SK-N-SH (cell line): ENCODE data around the gene PLA2G2D. TPM values are rescaled to one million over a fixed set of nuclear protein-coding genes. Genes with fewer than 3 reads are reported as not detected.
A peak's percentile ranks its signal among the peaks of the same experiment; 100 is the strongest.

Experiments used
- CTCF ChIA-PET: fragments of 300-600, 350-600 bp; formaldehyde crosslinking; extraction: SDS; loops from one replicate; lab custom pipeline; 2021; lab: Yijun Ruan, JAX
- POLR2A ChIA-PET: fragments of 350-600 bp; sonication (Branson Sonifier 250); formaldehyde crosslinking; extraction: SDS; loops from one replicate; lab custom pipeline; 2020; ENCODE audit warnings: antibody characterized with exemption, inconsistent platforms; lab: Yijun Ruan, JAX
- DNase-seq: peaks from one replicate; pipeline ENCODE4 v3.0.0; 2012
- H2AFZ ChIP-seq: fragments of 200-600 bp; sonication (generic); 2 replicates; pipeline ENCODE4 v1.8.1; 2016; ENCODE audit warnings: antibody characterized with exemption, mild to moderate bottlenecking, low read depth
- H3F3A ChIP-seq: fragments of 200-600 bp; sonication (generic); replicated peaks from 2 replicates; pipeline ENCODE3; 2016; ENCODE audit warnings: antibody characterized with exemption, mild to moderate bottlenecking; ENCODE audit not compliant: insufficient read depth
- H3K27ac ChIP-seq, 2 experiments: fragments of 200-500 bp in 1 of 2; fragments of 200-600 bp in 1 of 2; sonication (Bioruptor generic) in 1 of 2; sonication (generic), shearing (Covaris generic) in 1 of 2; 2 replicates each; pipeline versions ENCODE4 v1.5.1 to v1.6.1; 2014 to 2016; ENCODE audit warnings: low read depth in 2 of 2, inconsistent platforms in 1 of 2, low read length in 1 of 2, mild to moderate bottlenecking in 1 of 2, mixed read lengths in 1 of 2
- H3K27me3 ChIP-seq: fragments of 200-600 bp; sonication (generic), shearing (Covaris generic); 2 replicates; pipeline ENCODE4 v1.6.1; 2016; ENCODE audit warnings: mixed run types; ENCODE audit not compliant: insufficient read depth
- H3K36me3 ChIP-seq, 2 experiments: fragments of 200-500 bp in 1 of 2; fragments of 200-600 bp in 1 of 2; sonication (Bioruptor generic) in 1 of 2; sonication (generic) in 1 of 2; replicated peaks in 1 of 2; 2 replicates each; pipeline versions ENCODE3 to v1.5.1; 2014 to 2016; ENCODE audit warnings: low read length in 1 of 2, mild to moderate bottlenecking in 1 of 2; ENCODE audit not compliant: insufficient read depth in 2 of 2, control insufficient read depth in 1 of 2
- H3K4me1 ChIP-seq, 2 experiments: fragments of 200-500 bp in 1 of 2; fragments of 200-600 bp in 1 of 2; sonication (Bioruptor generic) in 1 of 2; sonication (generic), shearing (Covaris generic) in 1 of 2; 2 replicates each; pipeline versions ENCODE4 v1.5.1 to v1.6.1; 2014 to 2016; ENCODE audit warnings: low read depth in 1 of 2, low read length in 1 of 2, mixed run types in 1 of 2; ENCODE audit not compliant: insufficient read depth in 2 of 2, control insufficient read depth in 1 of 2
- H3K4me2 ChIP-seq: fragments of 200-600 bp; sonication (generic), shearing (Covaris generic); 2 replicates; pipeline ENCODE4 v1.6.1; 2017; ENCODE audit warnings: mixed run types
- H3K4me3 ChIP-seq, 2 experiments: fragments of 200-500 bp in 1 of 2; fragments of 200-600 bp in 1 of 2; sonication (Bioruptor generic) in 1 of 2; sonication (generic), shearing (Covaris generic) in 1 of 2; 2 replicates each; pipeline versions ENCODE4 v1.5.1 to v1.8.1; 2014 to 2016; ENCODE audit warnings: low read depth in 2 of 2, inconsistent platforms in 1 of 2, low read length in 1 of 2, mild to moderate bottlenecking in 1 of 2, mixed read lengths in 1 of 2, moderate library complexity in 1 of 2
- H3K79me2 ChIP-seq: fragments of 200-600 bp; sonication (generic); 2 replicates; pipeline ENCODE4 v1.8.1; 2017; ENCODE audit warnings: mild to moderate bottlenecking; ENCODE audit not compliant: insufficient read depth
- H3K9ac ChIP-seq: fragments of 200-600 bp; sonication (generic); 2 replicates; pipeline ENCODE4 v1.6.1; 2017; ENCODE audit warnings: mixed run types
- H3K9me2 ChIP-seq: fragments of 200-600 bp; sonication (generic); 2 replicates; pipeline ENCODE4 v1.6.1; 2017; ENCODE audit warnings: mixed run types
- H3K9me3 ChIP-seq: fragments of 200-600 bp; sonication (generic); 2 replicates; pipeline ENCODE4 v1.6.1; 2017; ENCODE audit warnings: mixed run types, mild to moderate bottlenecking, moderate library complexity
- H4K20me1 ChIP-seq: fragments of 200-600 bp; sonication (generic); 2 replicates; pipeline ENCODE4 v1.6.1; 2017; ENCODE audit warnings: mild to moderate bottlenecking, mixed run types; ENCODE audit not compliant: insufficient read depth
- EZH2phosphoT487 ChIP-seq: fragments of 200-600 bp; sonication (generic); IDR thresholded peaks from 2 replicates; pipeline ENCODE4 v1.6.1; 2017; ENCODE audit warnings: low read depth, mixed run types, mild to moderate bottlenecking, antibody characterized with exemption, moderate library complexity, borderline replicate concordance
- FOSL2 ChIP-seq: IDR thresholded peaks from 2 replicates; pipeline ENCODE4 v1.4.0; 2012; ENCODE audit warnings: low read depth, mild to moderate bottlenecking, moderate library complexity, borderline replicate concordance
- FOXM1 ChIP-seq: IDR thresholded peaks from 2 replicates; pipeline ENCODE4 v1.4.0; 2012; ENCODE audit warnings: low read depth, mild to moderate bottlenecking
- GABPA ChIP-seq: IDR thresholded peaks from 2 replicates; pipeline ENCODE4 v1.4.0; 2012; ENCODE audit warnings: low read depth, mild to moderate bottlenecking
- GATA2 ChIP-seq: sonication (generic); formaldehyde crosslinking; IDR thresholded peaks from 2 replicates; pipeline ENCODE4 v1.5.0; 2020; ENCODE audit warnings: mild to moderate bottlenecking, missing genetic modification reagents
- NRF1 ChIP-seq: IDR thresholded peaks from 2 replicates; pipeline ENCODE4 v1.6.1; 2012; ENCODE audit warnings: low read depth, mild to moderate bottlenecking, low read length
- POLR2AphosphoS5 ChIP-seq: IDR thresholded peaks from 2 replicates; pipeline ENCODE4 v1.6.1; 2012; ENCODE audit warnings: low read depth, low read length
- RAD21 ChIP-seq: IDR thresholded peaks from 2 replicates; pipeline ENCODE4 v1.6.1; 2012; ENCODE audit warnings: mild to moderate bottlenecking, low read length
- RXRA ChIP-seq: IDR thresholded peaks from 2 replicates; pipeline ENCODE4 v1.4.0; 2012; ENCODE audit warnings: low read depth, mild to moderate bottlenecking, borderline replicate concordance
- SIN3A ChIP-seq: IDR thresholded peaks from 2 replicates; pipeline ENCODE4 v1.6.1; 2012; ENCODE audit warnings: low read depth, mild to moderate bottlenecking, low read length, moderate library complexity, borderline replicate concordance
- TAF1 ChIP-seq: IDR thresholded peaks from 2 replicates; pipeline ENCODE4 v1.6.1; 2012; ENCODE audit warnings: low read depth, mild to moderate bottlenecking, low read length, moderate library complexity, borderline replicate concordance
- WGBS: methylation state at CpG from one replicate; pipeline ENCODE4 v1.1.6; 2017; ENCODE audit warnings: low lambda C conversion rate; 5-methylcytosine and 5-hydroxymethylcytosine counted together
- polyA plus RNA-seq, 3 experiments: library from polyadenylated mRNA; depleted of rRNA; stranded (reverse); fragments of >200 nt; gene quantifications; 2 replicates each; pipeline ENCODE4 v1.2.3, GENCODE V29; 2012
- TF ChIP-seq, protein P1 (sequence below): fragments of 150-350 bp; IDR thresholded peaks from 2 replicates; pipeline ENCODE4 v1.6.1; 2016; ENCODE audit warnings: mild to moderate bottlenecking, low read depth, low read length
- TF ChIP-seq, protein P2 (sequence below): IDR thresholded peaks from 2 replicates; pipeline ENCODE4 v1.6.1; 2012; ENCODE audit warnings: mild to moderate bottlenecking, low read depth, low read length, moderate library complexity
- TF ChIP-seq, protein P3 (sequence below): fragments of 200-600 bp; sonication (generic); IDR thresholded peaks from 2 replicates; pipeline ENCODE4 v1.6.1; 2017; ENCODE audit warnings: antibody characterized with exemption, mild to moderate bottlenecking, moderate library complexity
- TF ChIP-seq, protein P4 (sequence below): fragments of 150-350 bp; IDR thresholded peaks from 2 replicates; pipeline ENCODE4 v1.6.1; 2017; ENCODE audit warnings: antibody characterized with exemption, low read length, low read depth, borderline replicate concordance
- TF ChIP-seq, protein P5 (sequence below): IDR thresholded peaks from 2 replicates; pipeline ENCODE4 v1.4.0; 2012; ENCODE audit warnings: low read depth, borderline replicate concordance

Gene PLA2G2D
- polyA plus RNA-seq, 1 of the 3 experiments (the other 2 are of a cell fraction) = not detected

DNA sequence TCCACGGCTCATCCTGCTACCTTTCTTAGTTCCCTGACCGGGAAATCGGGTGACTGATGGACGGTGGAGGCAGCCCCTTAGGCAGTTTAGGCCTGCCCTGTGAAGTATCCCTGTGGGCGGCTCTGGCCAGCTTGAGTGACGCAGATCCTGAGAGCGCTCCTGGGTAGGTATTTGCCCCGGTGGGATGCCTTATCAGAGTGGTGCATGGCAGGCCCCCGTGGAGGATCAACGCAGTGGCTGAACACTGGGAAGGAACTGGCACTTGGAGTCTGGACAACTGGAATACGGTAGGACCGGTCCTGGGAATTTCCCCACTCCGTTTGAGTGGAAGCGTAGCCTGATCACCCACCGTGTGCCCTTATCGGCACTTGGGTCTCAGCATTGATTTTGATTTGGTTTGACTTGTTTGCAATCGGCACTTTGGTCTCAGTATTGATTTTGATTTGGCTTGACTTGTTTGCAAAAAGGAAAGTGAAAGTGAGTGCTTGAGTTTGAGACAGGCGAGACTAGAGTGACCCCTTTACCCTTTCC lies 35.0 kb upstream of the PLA2G2D start:
- POLR2A ChIA-PET = no interaction called here
- Histone ChIP-seq H3F3A (no peaks in the 10 kb centered on the region), H3K4me1 (peaks cover 0 to 5% of the 10 kb centered on the region in 2 experiments; a peak in 1 of 4 replicates), H3K27ac (no peak overlapping the region), H3K9me2 (no peaks in the 10 kb centered on the region), H2AFZ (no peak overlapping the region), H3K4me3 (no peak overlapping the region), H3K9me3 (no peaks in the 10 kb centered on the region), H4K20me1 (no peaks in the 10 kb centered on the region), H3K79me2 (no peaks in the 10 kb centered on the region), H3K9ac (no peak overlapping the region), H3K36me3 (no peaks in the 10 kb centered on the region), H3K4me2 (no peak overlapping the region)
- 75% methylated on average over 13 of the region's 18 CpGs for WGBS
- DNase-seq = no peak
- CTCF ChIA-PET = interaction anchor here (1.1 to 17.8 kb wide), 8 partner anchors 11 to 340 kb away, joined by 3 to 243 read pairs (median 10); partner anchors contain the start of gene PLA2G2E
- no peak for TF ChIP-seq EZH2phosphoT487
- TF ChIP-seq FOXM1 = no peak
- TF ChIP-seq, all 33 proteins: peak for 0
- H3K27me3 ChIP-seq = no peaks in the 10 kb centered on the region

DNA sequence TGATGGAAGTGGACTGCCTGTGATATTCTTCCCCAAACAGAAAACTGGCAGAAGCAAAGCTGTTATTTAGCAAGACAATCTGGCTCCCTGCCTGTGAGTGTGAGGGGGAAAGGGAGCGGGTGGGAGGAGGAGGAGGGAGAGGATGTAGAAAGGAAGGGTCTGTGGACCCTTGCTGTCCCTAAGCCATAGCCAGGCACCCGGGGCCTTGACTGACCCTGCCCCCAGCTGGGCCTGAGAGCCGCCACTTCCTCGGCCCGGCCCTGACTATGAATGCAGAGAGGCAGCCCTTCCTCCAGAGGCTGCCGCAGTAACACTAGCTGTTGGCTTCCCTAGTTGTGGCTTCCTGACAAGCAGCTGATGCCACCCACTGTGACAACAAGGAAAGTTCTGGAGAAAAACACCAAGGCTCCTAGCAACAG lies 33.7 kb upstream of the PLA2G2D start:
- no peaks in the 10 kb centered on the region for H3K27me3 ChIP-seq
- no peak overlapping the region for H3K4me3 ChIP-seq
- POLR2A ChIA-PET = no interaction called here
- no peak overlapping the region for H3K4me2 ChIP-seq
- no peaks in the 10 kb centered on the region for H3F3A ChIP-seq
- no peaks in the 10 kb centered on the region for H3K79me2 ChIP-seq
- H4K20me1 ChIP-seq = no peaks in the 10 kb centered on the region
- peak; percentile 14 for DNase-seq
- no peaks in the 10 kb centered on the region for H3K9me3 ChIP-seq
- H3K4me1 ChIP-seq = peaks cover 0 to 5% of the 10 kb centered on the region in 2 experiments; a peak in 1 of 4 replicates
- H3K27ac ChIP-seq = no peak overlapping the region
- WGBS = 66% methylated on average over 4 of the region's 6 CpGs
- H2AFZ ChIP-seq = no peak overlapping the region
- H3K9ac ChIP-seq = no peak overlapping the region
- CTCF ChIA-PET = interaction anchor here (0.6 to 17.8 kb wide), 26 partner anchors 10 to 438 kb away, joined by 3 to 243 read pairs (median 6); partner anchors contain the start of genes OTUD3 and PLA2G2E
- no peaks in the 10 kb centered on the region for H3K36me3 ChIP-seq
- H3K9me2 ChIP-seq = no peaks in the 10 kb centered on the region
- TF ChIP-seq POLR2AphosphoS5 = no peak
- no peak for TF ChIP-seq FOXM1
- TF ChIP-seq SIN3A = no peak
- no peak for TF ChIP-seq RXRA
- TF ChIP-seq FOSL2 = no peak
- TF ChIP-seq GATA2 (CRISPR knock-in tag) = no peak
- no peak for TF ChIP-seq NRF1
- no peak for TF ChIP-seq RAD21
- TF ChIP-seq, protein P1, sequence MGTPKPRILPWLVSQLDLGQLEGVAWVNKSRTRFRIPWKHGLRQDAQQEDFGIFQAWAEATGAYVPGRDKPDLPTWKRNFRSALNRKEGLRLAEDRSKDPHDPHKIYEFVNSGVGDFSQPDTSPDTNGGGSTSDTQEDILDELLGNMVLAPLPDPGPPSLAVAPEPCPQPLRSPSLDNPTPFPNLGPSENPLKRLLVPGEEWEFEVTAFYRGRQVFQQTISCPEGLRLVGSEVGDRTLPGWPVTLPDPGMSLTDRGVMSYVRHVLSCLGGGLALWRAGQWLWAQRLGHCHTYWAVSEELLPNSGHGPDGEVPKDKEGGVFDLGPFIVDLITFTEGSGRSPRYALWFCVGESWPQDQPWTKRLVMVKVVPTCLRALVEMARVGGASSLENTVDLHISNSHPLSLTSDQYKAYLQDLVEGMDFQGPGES = no peak
- TF ChIP-seq TAF1 = no peak
- TF ChIP-seq GABPA = no peak
- TF ChIP-seq, protein P2, sequence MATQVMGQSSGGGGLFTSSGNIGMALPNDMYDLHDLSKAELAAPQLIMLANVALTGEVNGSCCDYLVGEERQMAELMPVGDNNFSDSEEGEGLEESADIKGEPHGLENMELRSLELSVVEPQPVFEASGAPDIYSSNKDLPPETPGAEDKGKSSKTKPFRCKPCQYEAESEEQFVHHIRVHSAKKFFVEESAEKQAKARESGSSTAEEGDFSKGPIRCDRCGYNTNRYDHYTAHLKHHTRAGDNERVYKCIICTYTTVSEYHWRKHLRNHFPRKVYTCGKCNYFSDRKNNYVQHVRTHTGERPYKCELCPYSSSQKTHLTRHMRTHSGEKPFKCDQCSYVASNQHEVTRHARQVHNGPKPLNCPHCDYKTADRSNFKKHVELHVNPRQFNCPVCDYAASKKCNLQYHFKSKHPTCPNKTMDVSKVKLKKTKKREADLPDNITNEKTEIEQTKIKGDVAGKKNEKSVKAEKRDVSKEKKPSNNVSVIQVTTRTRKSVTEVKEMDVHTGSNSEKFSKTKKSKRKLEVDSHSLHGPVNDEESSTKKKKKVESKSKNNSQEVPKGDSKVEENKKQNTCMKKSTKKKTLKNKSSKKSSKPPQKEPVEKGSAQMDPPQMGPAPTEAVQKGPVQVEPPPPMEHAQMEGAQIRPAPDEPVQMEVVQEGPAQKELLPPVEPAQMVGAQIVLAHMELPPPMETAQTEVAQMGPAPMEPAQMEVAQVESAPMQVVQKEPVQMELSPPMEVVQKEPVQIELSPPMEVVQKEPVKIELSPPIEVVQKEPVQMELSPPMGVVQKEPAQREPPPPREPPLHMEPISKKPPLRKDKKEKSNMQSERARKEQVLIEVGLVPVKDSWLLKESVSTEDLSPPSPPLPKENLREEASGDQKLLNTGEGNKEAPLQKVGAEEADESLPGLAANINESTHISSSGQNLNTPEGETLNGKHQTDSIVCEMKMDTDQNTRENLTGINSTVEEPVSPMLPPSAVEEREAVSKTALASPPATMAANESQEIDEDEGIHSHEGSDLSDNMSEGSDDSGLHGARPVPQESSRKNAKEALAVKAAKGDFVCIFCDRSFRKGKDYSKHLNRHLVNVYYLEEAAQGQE = no peak
- TF ChIP-seq, protein P3, sequence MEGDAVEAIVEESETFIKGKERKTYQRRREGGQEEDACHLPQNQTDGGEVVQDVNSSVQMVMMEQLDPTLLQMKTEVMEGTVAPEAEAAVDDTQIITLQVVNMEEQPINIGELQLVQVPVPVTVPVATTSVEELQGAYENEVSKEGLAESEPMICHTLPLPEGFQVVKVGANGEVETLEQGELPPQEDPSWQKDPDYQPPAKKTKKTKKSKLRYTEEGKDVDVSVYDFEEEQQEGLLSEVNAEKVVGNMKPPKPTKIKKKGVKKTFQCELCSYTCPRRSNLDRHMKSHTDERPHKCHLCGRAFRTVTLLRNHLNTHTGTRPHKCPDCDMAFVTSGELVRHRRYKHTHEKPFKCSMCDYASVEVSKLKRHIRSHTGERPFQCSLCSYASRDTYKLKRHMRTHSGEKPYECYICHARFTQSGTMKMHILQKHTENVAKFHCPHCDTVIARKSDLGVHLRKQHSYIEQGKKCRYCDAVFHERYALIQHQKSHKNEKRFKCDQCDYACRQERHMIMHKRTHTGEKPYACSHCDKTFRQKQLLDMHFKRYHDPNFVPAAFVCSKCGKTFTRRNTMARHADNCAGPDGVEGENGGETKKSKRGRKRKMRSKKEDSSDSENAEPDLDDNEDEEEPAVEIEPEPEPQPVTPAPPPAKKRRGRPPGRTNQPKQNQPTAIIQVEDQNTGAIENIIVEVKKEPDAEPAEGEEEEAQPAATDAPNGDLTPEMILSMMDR = no peak
- TF ChIP-seq, protein P4, sequence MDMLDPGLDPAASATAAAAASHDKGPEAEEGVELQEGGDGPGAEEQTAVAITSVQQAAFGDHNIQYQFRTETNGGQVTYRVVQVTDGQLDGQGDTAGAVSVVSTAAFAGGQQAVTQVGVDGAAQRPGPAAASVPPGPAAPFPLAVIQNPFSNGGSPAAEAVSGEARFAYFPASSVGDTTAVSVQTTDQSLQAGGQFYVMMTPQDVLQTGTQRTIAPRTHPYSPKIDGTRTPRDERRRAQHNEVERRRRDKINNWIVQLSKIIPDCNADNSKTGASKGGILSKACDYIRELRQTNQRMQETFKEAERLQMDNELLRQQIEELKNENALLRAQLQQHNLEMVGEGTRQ = no peak
- TF ChIP-seq, protein P5, sequence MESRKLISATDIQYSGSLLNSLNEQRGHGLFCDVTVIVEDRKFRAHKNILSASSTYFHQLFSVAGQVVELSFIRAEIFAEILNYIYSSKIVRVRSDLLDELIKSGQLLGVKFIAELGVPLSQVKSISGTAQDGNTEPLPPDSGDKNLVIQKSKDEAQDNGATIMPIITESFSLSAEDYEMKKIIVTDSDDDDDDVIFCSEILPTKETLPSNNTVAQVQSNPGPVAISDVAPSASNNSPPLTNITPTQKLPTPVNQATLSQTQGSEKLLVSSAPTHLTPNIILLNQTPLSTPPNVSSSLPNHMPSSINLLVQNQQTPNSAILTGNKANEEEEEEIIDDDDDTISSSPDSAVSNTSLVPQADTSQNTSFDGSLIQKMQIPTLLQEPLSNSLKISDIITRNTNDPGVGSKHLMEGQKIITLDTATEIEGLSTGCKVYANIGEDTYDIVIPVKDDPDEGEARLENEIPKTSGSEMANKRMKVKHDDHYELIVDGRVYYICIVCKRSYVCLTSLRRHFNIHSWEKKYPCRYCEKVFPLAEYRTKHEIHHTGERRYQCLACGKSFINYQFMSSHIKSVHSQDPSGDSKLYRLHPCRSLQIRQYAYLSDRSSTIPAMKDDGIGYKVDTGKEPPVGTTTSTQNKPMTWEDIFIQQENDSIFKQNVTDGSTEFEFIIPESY = no peak
- no peak for TF ChIP-seq EZH2phosphoT487
